Measurements from ENCODE around the gene TEX22. TPM values are rescaled to one million over a fixed set of nuclear protein-coding genes. Genes with fewer than 3 reads are reported as not detected.
A peak's percentile ranks its signal among the peaks of the same experiment; 100 is the strongest.

TEX22 gene
- total RNA-seq, 2 donors from 2014 or later: 0.33 TPM; not detected in 1

DNA sequence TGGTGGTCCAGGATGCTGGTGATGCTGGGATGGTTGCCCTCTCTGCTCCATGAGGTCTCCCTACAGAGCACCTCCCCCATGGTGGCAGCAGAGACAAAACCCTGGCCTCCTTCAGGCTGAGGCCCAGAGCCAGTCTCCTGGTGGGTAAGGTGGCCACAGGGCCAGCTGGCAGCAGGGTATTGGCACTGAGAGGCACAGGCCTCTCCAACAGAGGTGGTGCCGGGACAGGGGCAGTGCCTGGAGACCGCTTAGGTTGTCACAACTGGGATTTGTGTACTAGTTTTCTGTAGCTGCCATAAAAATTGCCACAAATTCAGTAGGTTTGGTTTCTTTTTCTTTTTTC, 15.2 kb downstream of the TEX22 start:
- no peak for TF ChIP-seq POLR2A (IDR thresholded peaks at IDR 0.05)
- TF ChIP-seq, protein P1, sequence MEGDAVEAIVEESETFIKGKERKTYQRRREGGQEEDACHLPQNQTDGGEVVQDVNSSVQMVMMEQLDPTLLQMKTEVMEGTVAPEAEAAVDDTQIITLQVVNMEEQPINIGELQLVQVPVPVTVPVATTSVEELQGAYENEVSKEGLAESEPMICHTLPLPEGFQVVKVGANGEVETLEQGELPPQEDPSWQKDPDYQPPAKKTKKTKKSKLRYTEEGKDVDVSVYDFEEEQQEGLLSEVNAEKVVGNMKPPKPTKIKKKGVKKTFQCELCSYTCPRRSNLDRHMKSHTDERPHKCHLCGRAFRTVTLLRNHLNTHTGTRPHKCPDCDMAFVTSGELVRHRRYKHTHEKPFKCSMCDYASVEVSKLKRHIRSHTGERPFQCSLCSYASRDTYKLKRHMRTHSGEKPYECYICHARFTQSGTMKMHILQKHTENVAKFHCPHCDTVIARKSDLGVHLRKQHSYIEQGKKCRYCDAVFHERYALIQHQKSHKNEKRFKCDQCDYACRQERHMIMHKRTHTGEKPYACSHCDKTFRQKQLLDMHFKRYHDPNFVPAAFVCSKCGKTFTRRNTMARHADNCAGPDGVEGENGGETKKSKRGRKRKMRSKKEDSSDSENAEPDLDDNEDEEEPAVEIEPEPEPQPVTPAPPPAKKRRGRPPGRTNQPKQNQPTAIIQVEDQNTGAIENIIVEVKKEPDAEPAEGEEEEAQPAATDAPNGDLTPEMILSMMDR (IDR thresholded peaks at IDR 0.05): no peak
- intact Hi-C loops (cut with DNase I): no loop called here
- Histone ChIP-seq H3K27me3 (no peaks in the 10 kb centered on the region), H3K4me3 (no peak overlapping the region), H3K27ac (no peak overlapping the region), H3K9me3 (no peaks in the 10 kb centered on the region), H3K4me1 (peaks cover 18% of the 10 kb centered on the region), H3K36me3 (replicated peaks in 1 of 2; ENCODE audit: insufficient read depth in 1 of 2, low read depth in 2 of 2) (no peaks in the 10 kb centered on the region)
- no peak for DNase-seq
- 83 to 95% methylated on average over 2 of the region's 2 CpGs for WGBS, 2 donors
- no peak for ATAC-seq

DNA sequence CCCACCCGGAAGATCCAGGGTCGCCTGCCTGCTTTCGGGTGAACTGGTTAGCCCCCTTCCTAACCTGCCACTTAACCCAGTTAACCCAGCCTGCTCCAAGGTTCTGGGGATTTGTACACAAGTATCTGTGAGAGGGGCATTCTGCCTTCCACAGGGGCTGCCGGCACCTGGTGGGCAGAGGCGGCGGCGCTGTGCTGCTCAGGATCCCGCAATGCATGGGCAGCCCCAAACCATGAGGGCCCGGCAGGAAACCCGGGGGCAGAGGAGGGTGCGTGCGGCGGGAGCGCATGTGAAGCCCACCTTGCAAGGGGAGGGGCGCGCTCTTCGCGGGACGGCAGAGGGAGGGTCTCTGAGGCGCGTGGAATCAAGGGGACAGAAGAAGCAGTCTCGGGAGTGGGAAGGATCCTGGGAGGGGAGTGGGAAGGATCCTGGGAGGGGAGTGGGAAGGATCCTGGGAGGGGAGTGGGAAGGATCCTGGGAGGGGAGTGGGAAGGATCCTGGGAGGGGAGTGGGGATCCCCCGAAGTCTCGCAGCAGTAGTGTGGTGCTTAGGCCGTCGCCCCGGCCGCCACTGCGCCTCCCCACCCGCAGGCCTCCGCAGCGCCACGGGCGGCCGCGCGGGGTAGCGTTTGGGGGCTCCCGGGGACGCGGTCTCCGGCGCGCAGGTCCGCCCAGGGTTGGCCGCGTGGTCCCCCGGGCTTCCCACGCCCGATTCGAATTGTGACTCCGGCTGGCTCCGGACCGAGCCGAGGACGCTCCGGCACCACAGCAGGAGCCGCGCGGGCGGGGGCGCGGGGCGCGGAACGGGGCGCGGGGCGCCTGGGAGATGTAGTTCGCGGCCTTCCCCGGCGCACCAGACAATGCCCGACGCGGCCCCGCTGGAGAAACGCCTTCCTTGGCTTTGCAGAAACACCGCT, 16.4 kb downstream of the TEX22 start:
- H3K4me1 ChIP-seq: peaks cover 27% of the 10 kb centered on the region
- no peaks in the 10 kb centered on the region for H3K36me3 ChIP-seq (replicated peaks in 1 of 2; ENCODE audit: insufficient read depth in 1 of 2, low read depth in 2 of 2)
- H3K4me3 ChIP-seq: no peak overlapping the region
- H3K9me3 ChIP-seq: no peaks in the 10 kb centered on the region
- intact Hi-C loops (cut with DNase I): no loop called here
- WGBS, 2 donors: 17 to 46% methylated on average over 21 to 71 of the region's 79 CpGs
- no peak for TF ChIP-seq POLR2A (IDR thresholded peaks at IDR 0.05)
- TF ChIP-seq, protein P1 (IDR thresholded peaks at IDR 0.05): peak; percentile 46 to 81 (median 77)
- ATAC-seq (peak; percentile 68), DNase-seq (peak; percentile 65 to 73 (median 67))
- peak overlapping the region in 3 of 4 donors; percentile 17 to 41 (median 28) for H3K27ac ChIP-seq
- H3K27me3 ChIP-seq: no peaks in the 10 kb centered on the region

DNA sequence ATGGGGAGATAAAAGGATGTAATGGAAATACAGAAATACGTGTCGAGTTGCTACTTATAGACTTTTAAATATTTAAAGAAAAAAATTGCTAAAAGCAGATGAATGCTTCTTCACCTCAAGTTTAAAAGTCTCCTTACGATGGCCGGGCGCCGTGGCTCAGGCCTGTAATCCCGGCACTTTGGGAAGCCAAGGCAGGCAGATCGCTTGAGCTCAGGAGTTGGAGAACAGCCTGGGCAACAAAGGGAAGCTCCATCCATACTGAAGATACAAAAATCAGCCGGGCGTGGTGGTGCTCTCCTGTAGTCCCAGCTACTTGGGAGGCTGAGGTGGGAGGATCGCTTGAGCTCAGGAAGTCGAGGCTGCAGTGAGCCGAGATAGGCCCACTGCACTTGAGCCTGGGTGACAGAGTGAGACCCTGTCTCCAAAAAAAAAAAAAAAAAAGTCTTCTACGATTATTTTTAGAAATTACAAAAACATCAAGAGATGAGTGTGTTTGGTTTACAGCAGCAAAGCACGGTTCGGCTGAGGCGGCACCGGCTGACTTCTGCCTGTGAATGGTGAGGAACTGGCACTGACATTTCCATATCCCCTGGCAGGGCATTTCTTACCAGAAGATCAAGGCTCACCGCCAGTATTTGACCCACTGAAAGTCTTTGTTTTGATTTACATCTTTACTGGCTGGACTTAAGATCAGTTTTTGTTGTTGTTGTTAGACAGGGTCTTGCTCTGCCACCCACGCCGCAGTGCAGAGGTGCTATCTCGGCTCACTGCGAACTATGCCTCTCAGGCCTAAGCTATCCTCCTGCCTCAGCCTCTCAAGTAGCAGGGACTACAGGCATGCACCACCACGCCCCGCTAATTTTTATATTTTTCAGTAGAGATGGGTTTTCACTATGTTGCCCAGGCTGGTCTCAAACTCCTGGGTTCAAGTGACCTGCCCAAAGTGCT, 17.4 kb downstream of the TEX22 start:
- ATAC-seq: no peak
- TF ChIP-seq, protein P1 (IDR thresholded peaks at IDR 0.05): no peak
- TF ChIP-seq POLR2A (IDR thresholded peaks at IDR 0.05): no peak
- no peaks in the 10 kb centered on the region for H3K36me3 ChIP-seq (replicated peaks in 1 of 2; ENCODE audit: insufficient read depth in 1 of 2, low read depth in 2 of 2)
- no peak overlapping the region for H3K4me3 ChIP-seq
- DNase-seq: no peak
- H3K4me1 ChIP-seq: peaks cover 30% of the 10 kb centered on the region
- intact Hi-C loops (cut with DNase I): no loop called here
- H3K9me3 ChIP-seq: no peaks in the 10 kb centered on the region
- 90 to 93% methylated on average over 25 of the region's 25 CpGs for WGBS, 2 donors
- no peaks in the 10 kb centered on the region for H3K27me3 ChIP-seq
- H3K27ac ChIP-seq: no peak overlapping the region

DNA sequence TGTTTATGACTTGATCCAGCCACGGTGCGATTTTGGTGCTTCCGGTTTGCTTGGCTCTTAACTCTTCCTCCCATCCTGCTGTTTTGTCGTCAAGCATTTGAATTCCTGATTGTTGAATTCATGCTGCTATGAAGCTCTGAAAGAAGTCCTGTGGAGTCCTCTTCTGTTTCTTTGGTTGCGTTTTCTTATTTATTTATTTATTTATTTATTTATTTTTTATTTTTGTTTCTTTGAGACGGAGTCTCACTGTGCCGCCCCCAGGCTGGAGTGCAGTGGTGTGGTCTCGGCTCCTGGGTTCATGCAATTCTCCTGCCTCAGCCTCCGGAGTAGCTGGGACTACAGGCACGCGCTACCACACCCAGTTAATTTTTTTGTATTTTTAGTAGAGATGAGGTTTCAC, 18.3 kb downstream of the TEX22 start:
- 94 to 95% methylated on average over 11 of the region's 11 CpGs for WGBS, 2 donors
- H3K4me1 ChIP-seq: peaks cover 31% of the 10 kb centered on the region
- H3K36me3 ChIP-seq (replicated peaks in 1 of 2; ENCODE audit: insufficient read depth in 1 of 2, low read depth in 2 of 2): no peaks in the 10 kb centered on the region
- H3K27me3 ChIP-seq: no peaks in the 10 kb centered on the region
- intact Hi-C loops (cut with DNase I): no loop called here
- H3K27ac ChIP-seq: no peak overlapping the region
- H3K9me3 ChIP-seq: no peaks in the 10 kb centered on the region
- ATAC-seq (no peak), DNase-seq (no peak)
- no peak overlapping the region for H3K4me3 ChIP-seq
- TF ChIP-seq POLR2A (IDR thresholded peaks at IDR 0.05): no peak

DNA sequence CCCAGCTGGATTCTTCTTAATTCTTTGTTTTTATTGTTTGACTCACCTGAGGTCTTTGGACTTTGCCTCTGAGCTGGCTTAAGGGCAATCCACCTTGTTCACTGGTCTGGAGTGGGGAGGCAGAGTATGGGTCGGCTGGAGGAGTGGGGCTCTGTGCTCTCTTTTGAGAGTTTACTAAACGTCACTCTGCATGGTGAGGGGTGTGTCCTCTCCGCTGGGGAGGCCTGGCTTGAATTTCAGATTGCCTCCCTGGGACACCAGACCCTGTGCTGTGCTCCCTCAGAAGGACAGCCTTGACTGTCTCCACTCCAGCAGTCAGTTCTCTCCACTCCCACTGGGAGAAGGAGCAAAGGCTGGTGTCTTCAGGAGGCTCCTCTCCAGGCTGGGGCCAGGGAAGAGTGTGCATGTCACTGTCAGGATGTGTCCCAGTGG, 19.4 kb downstream of the TEX22 start:
- intact Hi-C loops (cut with DNase I): no loop called here
- H3K4me1 ChIP-seq: peaks cover 39% of the 10 kb centered on the region

More for the DNA sequence above, 19.4 kb downstream of the TEX22 start:
- ATAC-seq: no peak
- H3K27me3 ChIP-seq: no peaks in the 10 kb centered on the region
- H3K9me3 ChIP-seq: no peaks in the 10 kb centered on the region
- H3K4me3 ChIP-seq: no peak overlapping the region
- no peak for TF ChIP-seq POLR2A (IDR thresholded peaks at IDR 0.05)
- TF ChIP-seq, protein P1 (IDR thresholded peaks at IDR 0.05): no peak
- no peak for DNase-seq
- no peaks in the 10 kb centered on the region for H3K36me3 ChIP-seq (replicated peaks in 1 of 2; ENCODE audit: insufficient read depth in 1 of 2, low read depth in 2 of 2)
- no peak overlapping the region for H3K27ac ChIP-seq
- WGBS, 2 donors: 92 to 100% methylated on average over 1 to 3 of the region's 3 CpGs

Measured in body of pancreas (tissue), 4 donors.